Activated CD4-positive, CD25-positive, alpha-beta regulatory T cell (primary cell): Measurements from ENCODE around the gene LRRC73.
"Not testable (repeated sequence)": the region's sequence is repeated elsewhere in the genome, so short reads cannot be mapped to it uniquely, and the experiment has no call there.

ENCODE experiments used
- DNase-seq, 4 experiments: peaks; one replicate each; lab custom pipeline; 2025; lab: John Stamatoyannopoulos, UW

Gene LRRC73

DNA sequence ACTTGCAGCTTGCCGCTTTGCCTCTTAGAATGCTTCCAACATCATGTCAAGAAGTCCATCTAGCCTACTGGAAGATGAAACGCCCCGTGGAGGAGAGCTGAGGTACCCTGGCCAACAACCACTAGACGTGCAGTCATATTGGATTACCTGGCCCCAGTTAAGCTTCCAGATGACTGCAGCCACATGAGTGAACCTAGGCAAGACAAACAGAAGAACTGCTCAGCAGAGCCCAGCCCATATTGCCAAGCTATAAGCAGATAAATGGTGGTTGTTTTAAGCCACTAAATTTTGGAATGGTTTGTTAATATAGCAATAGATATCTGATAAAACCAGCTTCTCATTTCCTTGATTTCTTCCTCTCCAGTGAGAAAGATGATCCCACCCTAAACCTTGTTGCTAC, 50.1 kb downstream of the LRRC73 start:
- DNase-seq, result no peak

DNA sequence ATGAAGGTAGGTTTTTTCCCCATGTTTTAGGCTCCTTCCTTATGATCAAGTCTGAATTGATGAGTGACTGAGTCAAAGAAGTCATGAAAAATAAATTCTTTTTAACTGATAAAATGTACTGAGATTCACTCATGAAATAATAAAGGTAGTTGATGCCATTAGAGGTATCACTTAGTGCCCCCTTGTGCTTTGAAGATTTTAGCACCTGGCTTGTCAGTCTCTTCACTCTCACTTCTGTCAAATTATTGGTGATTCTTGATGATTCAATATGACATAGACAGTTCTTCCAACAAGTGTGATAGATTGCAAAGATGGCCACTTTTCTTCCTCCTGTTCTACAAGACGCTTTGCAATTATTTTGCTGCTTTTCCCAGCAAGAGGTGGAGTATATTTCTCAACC, 50.6 kb downstream of the LRRC73 start:
- no peak for DNase-seq

GRCh38 chr6:43458154-43458553, 52.0 kb downstream of the LRRC73 start:
- DNase-seq, result not testable (repeated sequence)

- DNase-seq, result no peak
Observed at GRCh38 chr6:43457643-43458042, 52.5 kb downstream of the LRRC73 start.
